ENCODE data around the gene AKR1C8. TPM values are rescaled to one million over a fixed set of nuclear protein-coding genes. Genes with fewer than 3 reads are reported as not detected.

The AKR1C8 gene
- total and polyA plus RNA-seq, 2 of the 13 experiments (the other 11 are each of a cell fraction or from before 2014, with no cell fraction given): 0.12 TPM; not detected in 1

DNA sequence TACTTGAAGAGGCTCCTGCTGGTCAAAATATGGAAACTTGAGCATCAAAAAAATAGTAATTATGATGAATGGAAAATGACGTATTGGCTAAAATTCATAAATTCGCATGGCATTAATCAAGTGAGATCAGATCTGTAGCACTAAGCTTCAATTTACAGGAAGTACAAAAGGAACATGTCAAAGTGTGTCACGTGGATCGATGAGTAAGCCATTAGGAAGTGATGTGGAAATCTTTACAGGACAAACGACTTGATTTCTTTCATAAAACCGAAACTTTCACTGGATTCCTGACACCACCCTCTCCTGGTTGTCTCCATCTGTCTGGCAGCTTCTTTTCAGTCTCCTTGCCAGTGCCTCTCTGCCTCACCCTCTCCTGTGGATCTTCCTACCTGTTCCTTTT is 25.8 kb downstream of the AKR1C8 start (continued):
- TF ChIP-seq ZNF337 (CRISPR knock-in tag; IDR thresholded peaks at IDR 0.05; ENCODE audit: borderline replicate concordance, low read depth) (no peak), HMG20A (CRISPR knock-in tag; IDR thresholded peaks at IDR 0.05; ENCODE audit: borderline replicate concordance) (no peak), ZNF766 (CRISPR knock-in tag; IDR thresholded peaks at IDR 0.05; ENCODE audit: borderline replicate concordance) (no peak)
- TF ChIP-seq, protein P1, sequence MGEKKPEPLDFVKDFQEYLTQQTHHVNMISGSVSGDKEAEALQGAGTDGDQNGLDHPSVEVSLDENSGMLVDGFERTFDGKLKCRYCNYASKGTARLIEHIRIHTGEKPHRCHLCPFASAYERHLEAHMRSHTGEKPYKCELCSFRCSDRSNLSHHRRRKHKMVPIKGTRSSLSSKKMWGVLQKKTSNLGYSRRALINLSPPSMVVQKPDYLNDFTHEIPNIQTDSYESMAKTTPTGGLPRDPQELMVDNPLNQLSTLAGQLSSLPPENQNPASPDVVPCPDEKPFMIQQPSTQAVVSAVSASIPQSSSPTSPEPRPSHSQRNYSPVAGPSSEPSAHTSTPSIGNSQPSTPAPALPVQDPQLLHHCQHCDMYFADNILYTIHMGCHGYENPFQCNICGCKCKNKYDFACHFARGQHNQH (CRISPR knock-in tag; IDR thresholded peaks at IDR 0.05): no peak

DNA sequence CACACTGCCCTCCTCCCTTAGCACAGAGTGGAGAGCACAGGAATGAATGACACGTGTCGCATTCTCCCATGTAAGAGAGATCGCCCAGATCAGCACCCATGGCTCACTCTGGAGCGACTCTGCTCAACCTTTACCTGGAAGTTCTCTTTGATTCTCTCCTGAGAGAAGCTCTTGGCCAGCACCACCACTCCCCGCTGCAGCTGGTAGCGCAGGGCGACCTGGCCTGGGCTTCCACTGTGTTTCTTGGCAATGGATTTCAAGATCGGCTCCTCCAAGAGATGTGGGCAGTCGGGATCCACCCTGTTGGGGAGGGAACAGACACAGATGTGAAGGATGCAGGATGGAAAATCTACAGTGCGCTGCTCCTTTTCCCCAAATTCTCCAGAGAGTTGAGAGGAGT is 27.4 kb downstream of the AKR1C8 start:
- Histone ChIP-seq H3K4me1 (ENCODE audit: insufficient read depth, low read length) (peaks cover 7% of the 10 kb centered on the region; the same call in 1 of the 2 replicates), H3K9me3 (ENCODE audit: low read length) (peaks cover 32% of the 10 kb centered on the region), H3K4me2 (ENCODE audit: low read depth, low read length) (no peak overlapping the region), H3K27ac (ENCODE audit: extremely low read length, insufficient read depth, low read length) (no peak overlapping the region), H4K20me1 (ENCODE audit: insufficient read depth, low read length) (no peaks in the 10 kb centered on the region), H3K4me3 (replicated peaks in 1 of 3; ENCODE audit: insufficient read depth in 1 of 3, low read depth in 2 of 3, low read length in 3 of 3) (no peak overlapping the region), H2AFZ (ENCODE audit: low read length) (no peak overlapping the region), H3K27me3 (ENCODE audit: control insufficient read depth in 1 of 2, insufficient read depth in 2 of 2, low read length in 2 of 2) (no peaks in the 10 kb centered on the region), H3K79me2 (ENCODE audit: insufficient read depth, low read length) (no peaks in the 10 kb centered on the region), H3K9ac (ENCODE audit: insufficient read depth, low read depth, low read length) (no peak overlapping the region), H3K36me3 (replicated peaks in 1 of 2; ENCODE audit: control insufficient read depth in 1 of 2, insufficient read depth in 2 of 2, low read length in 2 of 2) (no peaks in the 10 kb centered on the region; a peak in 1 of 5 replicates)
- intact Hi-C loops (cut with micrococcal nuclease; ENCODE audit: unreplicated experiment) (no loop called here), in situ Hi-C loops (cut with HindIII; ENCODE audit: extremely low pct_ligation_motif_present, low pct_unique_long_range_greater_than_20kb) (no loop called here)
- ChIA-PET CTCF (ENCODE audit: low intra/inter-chr PET ratio, low total read pairs) (no interaction called here), POLR2A (no interaction called here)
- FAIRE-seq (no peak), DNase-seq (ENCODE audit: low spot score) (no peak), ATAC-seq (no peak)
- WGBS (ENCODE audit: low lambda C conversion rate): 91% methylated on average over 10 of the region's 10 CpGs
- TF ChIP-seq, protein P2, sequence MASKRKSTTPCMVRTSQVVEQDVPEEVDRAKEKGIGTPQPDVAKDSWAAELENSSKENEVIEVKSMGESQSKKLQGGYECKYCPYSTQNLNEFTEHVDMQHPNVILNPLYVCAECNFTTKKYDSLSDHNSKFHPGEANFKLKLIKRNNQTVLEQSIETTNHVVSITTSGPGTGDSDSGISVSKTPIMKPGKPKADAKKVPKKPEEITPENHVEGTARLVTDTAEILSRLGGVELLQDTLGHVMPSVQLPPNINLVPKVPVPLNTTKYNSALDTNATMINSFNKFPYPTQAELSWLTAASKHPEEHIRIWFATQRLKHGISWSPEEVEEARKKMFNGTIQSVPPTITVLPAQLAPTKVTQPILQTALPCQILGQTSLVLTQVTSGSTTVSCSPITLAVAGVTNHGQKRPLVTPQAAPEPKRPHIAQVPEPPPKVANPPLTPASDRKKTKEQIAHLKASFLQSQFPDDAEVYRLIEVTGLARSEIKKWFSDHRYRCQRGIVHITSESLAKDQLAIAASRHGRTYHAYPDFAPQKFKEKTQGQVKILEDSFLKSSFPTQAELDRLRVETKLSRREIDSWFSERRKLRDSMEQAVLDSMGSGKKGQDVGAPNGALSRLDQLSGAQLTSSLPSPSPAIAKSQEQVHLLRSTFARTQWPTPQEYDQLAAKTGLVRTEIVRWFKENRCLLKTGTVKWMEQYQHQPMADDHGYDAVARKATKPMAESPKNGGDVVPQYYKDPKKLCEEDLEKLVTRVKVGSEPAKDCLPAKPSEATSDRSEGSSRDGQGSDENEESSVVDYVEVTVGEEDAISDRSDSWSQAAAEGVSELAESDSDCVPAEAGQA (IDR thresholded peaks at IDR 0.05; ENCODE audit: low read depth): no peak
- TF ChIP-seq, protein P2 (CRISPR knock-in tag; IDR thresholded peaks at IDR 0.05; ENCODE audit: borderline replicate concordance): no peak
- TF ChIP-seq REXO4 (CRISPR knock-in tag; IDR thresholded peaks at IDR 0.05; ENCODE audit: borderline replicate concordance) (no peak), POGZ (CRISPR knock-in tag; IDR thresholded peaks at IDR 0.05) (no peak), ZNF30 (CRISPR knock-in tag; IDR thresholded peaks at IDR 0.05) (no peak), TAF15 (IDR thresholded peaks at IDR 0.05; ENCODE audit: low read depth, low read length, poor library complexity, severe bottlenecking) (no peak), EHMT2 (IDR thresholded peaks at IDR 0.05; ENCODE audit: borderline replicate concordance, low read depth, low read length) (no peak)
- TF ChIP-seq, protein P3, sequence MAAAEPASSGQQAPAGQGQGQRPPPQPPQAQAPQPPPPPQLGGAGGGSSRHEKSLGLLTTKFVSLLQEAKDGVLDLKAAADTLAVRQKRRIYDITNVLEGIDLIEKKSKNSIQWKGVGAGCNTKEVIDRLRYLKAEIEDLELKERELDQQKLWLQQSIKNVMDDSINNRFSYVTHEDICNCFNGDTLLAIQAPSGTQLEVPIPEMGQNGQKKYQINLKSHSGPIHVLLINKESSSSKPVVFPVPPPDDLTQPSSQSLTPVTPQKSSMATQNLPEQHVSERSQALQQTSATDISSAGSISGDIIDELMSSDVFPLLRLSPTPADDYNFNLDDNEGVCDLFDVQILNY (CRISPR knock-in tag; conservative IDR thresholded peaks at IDR 0.05): no peak
- BruUV-seq (replicated peaks): no TSS peak

Measured in HepG2 (cell line).